Neuronal stem cell (in vitro differentiated cells): ENCODE results near the gene COL6A2.
A peak's percentile ranks its signal among the peaks of the same experiment; 100 is the strongest.

Experiments
- DNase-seq: peaks from one replicate; pipeline ENCODE4 v3.0.0-alpha.2; 2013; ENCODE audit warnings: low spot score
- H2AFZ ChIP-seq: one replicate; pipeline ENCODE4 v1.6.1; 2013; ENCODE audit warnings: mild to moderate bottlenecking, low read length, inconsistent platforms
- H2AK5ac ChIP-seq: 2 replicates; pipeline ENCODE4 v1.6.1; 2013; ENCODE audit warnings: low read depth, mild to moderate bottlenecking, inconsistent platforms, low read length, moderate library complexity, mixed read lengths
- H2BK120ac ChIP-seq: 2 replicates; pipeline ENCODE4 v1.6.1; 2013; ENCODE audit warnings: low read depth, mild to moderate bottlenecking, inconsistent platforms, low read length, moderate library complexity, mixed read lengths
- H2BK12ac ChIP-seq: one replicate; pipeline ENCODE4 v1.6.1; 2013; ENCODE audit warnings: low read length, inconsistent platforms
- H2BK15ac ChIP-seq: 2 replicates; pipeline ENCODE4 v1.6.1; 2013; ENCODE audit warnings: mild to moderate bottlenecking, low read length, inconsistent platforms, mixed read lengths
- H2BK5ac ChIP-seq: one replicate; pipeline ENCODE4 v1.6.1; 2013; ENCODE audit warnings: inconsistent platforms, mild to moderate bottlenecking, low read length, moderate library complexity
- H3K14ac ChIP-seq: one replicate; pipeline ENCODE4 v1.6.1; 2013; ENCODE audit warnings: low read length, inconsistent platforms
- H3K18ac ChIP-seq: 2 replicates; pipeline ENCODE4 v1.6.1; 2013; ENCODE audit warnings: low read length, inconsistent platforms
- H3K23ac ChIP-seq: 2 replicates; pipeline ENCODE4 v1.6.1; 2013; ENCODE audit warnings: low read depth, mild to moderate bottlenecking, mixed read lengths, low read length, inconsistent platforms; ENCODE audit not compliant: poor library complexity
- H3K27ac ChIP-seq: replicated peaks from 3 replicates; pipeline ENCODE4 v1.5.1; 2013; ENCODE audit warnings: low read length, inconsistent platforms
- H3K27me3 ChIP-seq, 3 experiments: 2 replicates each; pipeline ENCODE4 v1.6.1; 2013; ENCODE audit warnings: low read length in 3 of 3, mild to moderate bottlenecking in 2 of 3, inconsistent platforms in 1 of 3, low read depth in 1 of 3, mixed read lengths in 1 of 3, moderate library complexity in 1 of 3; ENCODE audit not compliant: control insufficient read depth in 3 of 3, insufficient read depth in 3 of 3
- H3K36me3 ChIP-seq, 2 donors: replicated peaks in 1 of 2; 2 replicates each; pipeline ENCODE4 v1.6.1; 2013; ENCODE audit warnings: low read length in 2 of 2; ENCODE audit not compliant: control insufficient read depth in 2 of 2, insufficient read depth in 2 of 2
- H3K4ac ChIP-seq: 2 replicates; pipeline ENCODE4 v1.6.1; 2013; ENCODE audit warnings: inconsistent platforms, mild to moderate bottlenecking, low read length, moderate library complexity
- H3K4me1 ChIP-seq, 2 donors: 1 replicate in 1 of 2; 2 replicates in 1 of 2; pipeline ENCODE4 v1.6.1; 2013; ENCODE audit warnings: low read length in 2 of 2, low read depth in 1 of 2; ENCODE audit not compliant: control insufficient read depth in 2 of 2, insufficient read depth in 1 of 2
- H3K4me2 ChIP-seq: one replicate; pipeline ENCODE4 v1.6.1; 2013; ENCODE audit warnings: mild to moderate bottlenecking, low read length, inconsistent platforms; ENCODE audit not compliant: insufficient read depth, poor library complexity, severe bottlenecking
- H3K4me3 ChIP-seq, 2 donors: 2 replicates each; pipeline ENCODE4 v1.5.1; 2013; ENCODE audit warnings: low read length in 2 of 2, mild to moderate bottlenecking in 2 of 2, inconsistent platforms in 1 of 2, moderate library complexity in 1 of 2
- H3K79me1 ChIP-seq: one replicate; pipeline ENCODE4 v1.6.1; 2013; ENCODE audit warnings: low read depth, mild to moderate bottlenecking, inconsistent platforms, low read length, moderate library complexity
- H3K9ac ChIP-seq: one replicate; pipeline ENCODE4 v1.6.1; 2013; ENCODE audit warnings: mild to moderate bottlenecking, low read depth, low read length, inconsistent platforms; ENCODE audit not compliant: poor library complexity
- H3K9me3 ChIP-seq, 2 donors: replicated peaks in 1 of 2; 2 replicates each; pipeline versions ENCODE3 to v1.6.1; 2013; ENCODE audit warnings: low read length in 2 of 2, mild to moderate bottlenecking in 2 of 2, inconsistent platforms in 1 of 2, low read depth in 1 of 2, mixed read lengths in 1 of 2, moderate library complexity in 1 of 2; ENCODE audit not compliant: control insufficient read depth in 2 of 2, insufficient read depth in 1 of 2
- H4K8ac ChIP-seq: one replicate; pipeline ENCODE4 v1.6.1; 2013; ENCODE audit warnings: low read depth, mild to moderate bottlenecking, inconsistent platforms, low read length, moderate library complexity
- H4K91ac ChIP-seq: one replicate; pipeline ENCODE4 v1.6.1; 2013; ENCODE audit warnings: low read length, low read depth, mild to moderate bottlenecking, inconsistent platforms; ENCODE audit not compliant: poor library complexity
- WGBS, 2 donors: extraction: QIAGEN DNeasy Blood & Tissue Kit; methylation state at CpG; one replicate each; pipeline ENCODE4 v1.1.7; 2013; ENCODE audit warnings: missing lambda C conversion rate in 2 of 2, mixed read lengths in 1 of 2; ENCODE audit not compliant: insufficient read length in 2 of 2, insufficient replicate concordance in 1 of 2; ENCODE audit errors: extremely low coverage in 2 of 2; 5-methylcytosine and 5-hydroxymethylcytosine counted together

The COL6A2 gene

DNA sequence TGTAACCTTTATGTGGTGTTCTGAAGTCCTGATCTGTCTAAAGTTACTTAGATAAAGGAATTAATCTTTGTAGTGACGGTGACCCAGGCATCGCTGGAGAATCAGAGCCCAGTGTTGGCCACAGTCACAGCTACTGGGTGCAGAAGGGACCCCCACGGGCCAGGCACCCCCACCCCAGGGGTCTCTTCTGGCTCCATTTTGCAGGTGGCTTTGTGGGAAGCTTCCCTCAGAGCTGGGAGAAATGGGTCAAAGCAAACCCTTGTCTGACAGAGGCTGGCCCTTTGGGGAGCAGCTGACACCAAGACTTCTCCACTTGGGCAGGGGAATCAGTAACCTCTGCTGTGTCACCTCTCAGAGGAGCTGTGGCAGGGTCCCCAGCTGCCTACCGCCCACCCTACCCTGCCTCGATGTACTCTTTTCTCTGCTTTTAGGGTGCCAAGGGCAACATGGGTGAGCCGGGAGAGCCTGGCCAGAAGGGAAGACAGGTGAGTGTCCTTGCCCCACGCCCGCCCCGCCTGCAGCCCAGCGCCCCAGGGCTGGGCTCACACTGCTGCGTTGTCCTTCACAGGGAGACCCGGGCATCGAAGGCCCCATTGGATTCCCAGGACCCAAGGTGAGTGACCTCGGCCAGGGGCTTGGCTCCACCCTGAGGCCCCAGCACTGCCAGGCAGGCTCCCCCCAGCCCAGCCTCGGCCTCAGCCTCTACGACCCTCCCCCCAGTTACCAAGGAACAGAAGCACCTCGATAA lies 17.7 kb downstream of the COL6A2 start:
- H3K23ac ChIP-seq: no peak overlapping the region
- H3K4me3 ChIP-seq: no peak overlapping the region
- no peaks in the 10 kb centered on the region for H3K4me1 ChIP-seq
- H3K18ac ChIP-seq: no peak overlapping the region
- peaks cover 0 to 5% of the 10 kb centered on the region in 2 donors for H3K9me3 ChIP-seq
- no peak overlapping the region for H3K27ac ChIP-seq
- H2BK15ac ChIP-seq: no peak overlapping the region
- no peak overlapping the region for H3K4me2 ChIP-seq
- no peak overlapping the region for H2BK12ac ChIP-seq
- no peak overlapping the region for H2BK120ac ChIP-seq
- peaks cover 0 to 3% of the 10 kb centered on the region in 2 donors for H3K36me3 ChIP-seq
- H2AFZ ChIP-seq: no peak overlapping the region
- no CpG with 5 or more reads among the region's 17 CpGs for WGBS, 2 donors
- DNase-seq: no peak
- no peak overlapping the region for H4K91ac ChIP-seq
- no peak overlapping the region for H3K9ac ChIP-seq
- H3K14ac ChIP-seq: peak overlapping the region; percentile 56
- no peak overlapping the region for H3K4ac ChIP-seq
- no peak overlapping the region for H2BK5ac ChIP-seq
- peak overlapping the region; percentile 56 for H2AK5ac ChIP-seq
- no peaks in the 10 kb centered on the region for H3K27me3 ChIP-seq
- H4K8ac ChIP-seq: no peak overlapping the region
- H3K79me1 ChIP-seq: peaks cover 8% of the 10 kb centered on the region

DNA sequence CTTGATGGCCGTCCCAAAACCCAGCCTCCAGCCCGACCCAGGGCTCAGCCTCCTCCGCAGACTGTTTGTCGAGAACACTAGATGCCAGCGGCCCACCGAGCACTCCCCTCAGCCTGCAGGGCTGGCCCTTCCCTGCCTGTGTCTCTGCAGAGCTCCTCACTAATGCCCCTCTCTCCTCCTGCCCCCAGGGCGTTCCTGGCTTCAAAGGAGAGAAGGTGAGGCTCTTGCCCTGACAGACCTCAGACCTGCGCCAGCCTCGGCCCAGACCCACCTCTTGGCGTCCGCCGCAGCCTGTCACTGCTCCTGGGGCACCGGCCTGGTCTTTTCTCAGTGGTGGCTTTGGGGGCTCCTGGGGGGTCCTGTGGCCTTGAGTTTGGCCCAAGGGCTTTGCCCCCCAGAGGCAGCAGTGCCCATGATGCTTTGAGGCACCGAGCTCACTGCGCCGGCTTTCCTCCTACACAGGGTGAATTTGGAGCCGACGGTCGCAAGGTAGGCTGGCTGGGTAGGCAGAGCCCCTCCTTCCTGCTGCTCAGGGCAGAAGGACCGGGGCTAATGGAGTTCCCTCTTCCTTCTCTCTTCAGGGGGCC lies 18.4 kb downstream of the COL6A2 start:
- Histone ChIP-seq H4K91ac (no peak overlapping the region), H3K36me3 (peaks cover 0 to 3% of the 10 kb centered on the region in 2 donors), H3K23ac (peak overlapping the region; percentile 55), H3K9me3 (peaks cover 0 to 5% of the 10 kb centered on the region in 2 donors), H3K27me3 (no peaks in the 10 kb centered on the region), H2BK12ac (no peak overlapping the region), H4K8ac (no peak overlapping the region), H2BK120ac (no peak overlapping the region), H3K4ac (no peak overlapping the region), H3K79me1 (peaks cover 8% of the 10 kb centered on the region), H3K27ac (no peak overlapping the region), H3K14ac (no peak overlapping the region), H3K18ac (peak overlapping the region; percentile 4), H3K4me1 (no peaks in the 10 kb centered on the region), H3K9ac (no peak overlapping the region), H2AFZ (no peak overlapping the region), H2BK5ac (no peak overlapping the region), H2AK5ac (peak overlapping the region; percentile 63), H2BK15ac (no peak overlapping the region), H3K4me3 (no peak overlapping the region), H3K4me2 (no peak overlapping the region)
- no CpG with 5 or more reads among the region's 20 CpGs for WGBS, 2 donors
- no peak for DNase-seq

- Histone ChIP-seq H3K4me2 (no peak overlapping the region), H3K4me3 (no peak overlapping the region), H2BK15ac (no peak overlapping the region), H3K9ac (no peak overlapping the region), H4K91ac (no peak overlapping the region), H3K27me3 (no peaks in the 10 kb centered on the region), H2BK5ac (no peak overlapping the region), H2AK5ac (peak overlapping the region; percentile 46), H4K8ac (no peak overlapping the region), H3K18ac (peak overlapping the region; percentile 4), H3K14ac (peak overlapping the region; percentile 38), H2AFZ (no peak overlapping the region), H2BK12ac (no peak overlapping the region), H2BK120ac (no peak overlapping the region), H3K4me1 (no peaks in the 10 kb centered on the region), H3K27ac (no peak overlapping the region), H3K36me3 (peaks cover 0 to 3% of the 10 kb centered on the region in 2 donors), H3K9me3 (peaks cover 0 to 5% of the 10 kb centered on the region in 2 donors), H3K79me1 (peaks cover 8% of the 10 kb centered on the region), H3K23ac (peak overlapping the region; percentile 95), H3K4ac (no peak overlapping the region)
- no peak for DNase-seq
- no CpG with 5 or more reads among the region's 24 CpGs for WGBS, 2 donors
Observed at GRCh38 chr21:46116776-46117585, 19.1 kb downstream of the COL6A2 start.
